Measurements from ENCODE around the gene C1QTNF8.

GRCh38 chr16:1072526-1073261 lies 23.4 kb downstream of the C1QTNF8 start, which contains the start of gene SSTR5:
- no peak for TF ChIP-seq CTCF (conservative IDR thresholded peaks at IDR 0.05)
- no peak for TF ChIP-seq EZH2 (IDR thresholded peaks at IDR 0.05; ENCODE audit: low read depth)

Measured in PC-9 (cell line).